A549 (cell line): ENCODE measurements around the gene LSS.

Experiments
- CTCF ChIP-seq: fragments of >200 bp; sonication (Bioruptor Twin); formaldehyde crosslinking; IDR thresholded peaks from 3 replicates; pipeline ENCODE4 v1.5.1; 2016
- KDM5A ChIP-seq: fragments of 200-600 bp; sonication (generic); IDR thresholded peaks from 2 replicates; pipeline ENCODE4 v1.6.1; 2016; ENCODE audit warnings: antibody characterized with exemption, mild to moderate bottlenecking
- TF ChIP-seq, protein P1 (sequence below): IDR thresholded peaks from 2 replicates; pipeline ENCODE4 v1.6.1; 2012
- TF ChIP-seq, protein P2 (sequence below): fragments of 200-600 bp; sonication (generic); IDR thresholded peaks from 2 replicates; pipeline ENCODE4 v1.6.1; 2016; ENCODE audit warnings: antibody characterized with exemption, mild to moderate bottlenecking, moderate library complexity

- TF ChIP-seq, protein P1, sequence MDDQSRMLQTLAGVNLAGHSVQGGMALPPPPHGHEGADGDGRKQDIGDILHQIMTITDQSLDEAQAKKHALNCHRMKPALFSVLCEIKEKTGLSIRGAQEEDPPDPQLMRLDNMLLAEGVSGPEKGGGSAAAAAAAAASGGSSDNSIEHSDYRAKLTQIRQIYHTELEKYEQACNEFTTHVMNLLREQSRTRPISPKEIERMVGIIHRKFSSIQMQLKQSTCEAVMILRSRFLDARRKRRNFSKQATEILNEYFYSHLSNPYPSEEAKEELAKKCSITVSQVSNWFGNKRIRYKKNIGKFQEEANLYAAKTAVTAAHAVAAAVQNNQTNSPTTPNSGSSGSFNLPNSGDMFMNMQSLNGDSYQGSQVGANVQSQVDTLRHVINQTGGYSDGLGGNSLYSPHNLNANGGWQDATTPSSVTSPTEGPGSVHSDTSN: no peak
- TF ChIP-seq CTCF (no peak), KDM5A (no peak)
- TF ChIP-seq, protein P2, sequence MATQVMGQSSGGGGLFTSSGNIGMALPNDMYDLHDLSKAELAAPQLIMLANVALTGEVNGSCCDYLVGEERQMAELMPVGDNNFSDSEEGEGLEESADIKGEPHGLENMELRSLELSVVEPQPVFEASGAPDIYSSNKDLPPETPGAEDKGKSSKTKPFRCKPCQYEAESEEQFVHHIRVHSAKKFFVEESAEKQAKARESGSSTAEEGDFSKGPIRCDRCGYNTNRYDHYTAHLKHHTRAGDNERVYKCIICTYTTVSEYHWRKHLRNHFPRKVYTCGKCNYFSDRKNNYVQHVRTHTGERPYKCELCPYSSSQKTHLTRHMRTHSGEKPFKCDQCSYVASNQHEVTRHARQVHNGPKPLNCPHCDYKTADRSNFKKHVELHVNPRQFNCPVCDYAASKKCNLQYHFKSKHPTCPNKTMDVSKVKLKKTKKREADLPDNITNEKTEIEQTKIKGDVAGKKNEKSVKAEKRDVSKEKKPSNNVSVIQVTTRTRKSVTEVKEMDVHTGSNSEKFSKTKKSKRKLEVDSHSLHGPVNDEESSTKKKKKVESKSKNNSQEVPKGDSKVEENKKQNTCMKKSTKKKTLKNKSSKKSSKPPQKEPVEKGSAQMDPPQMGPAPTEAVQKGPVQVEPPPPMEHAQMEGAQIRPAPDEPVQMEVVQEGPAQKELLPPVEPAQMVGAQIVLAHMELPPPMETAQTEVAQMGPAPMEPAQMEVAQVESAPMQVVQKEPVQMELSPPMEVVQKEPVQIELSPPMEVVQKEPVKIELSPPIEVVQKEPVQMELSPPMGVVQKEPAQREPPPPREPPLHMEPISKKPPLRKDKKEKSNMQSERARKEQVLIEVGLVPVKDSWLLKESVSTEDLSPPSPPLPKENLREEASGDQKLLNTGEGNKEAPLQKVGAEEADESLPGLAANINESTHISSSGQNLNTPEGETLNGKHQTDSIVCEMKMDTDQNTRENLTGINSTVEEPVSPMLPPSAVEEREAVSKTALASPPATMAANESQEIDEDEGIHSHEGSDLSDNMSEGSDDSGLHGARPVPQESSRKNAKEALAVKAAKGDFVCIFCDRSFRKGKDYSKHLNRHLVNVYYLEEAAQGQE: no peak
Measured at GRCh38 chr21:46168238-46168637, 60.3 kb downstream of the LSS start.
